Measurements from ENCODE around the gene HPGD.

The HPGD gene

DNA sequence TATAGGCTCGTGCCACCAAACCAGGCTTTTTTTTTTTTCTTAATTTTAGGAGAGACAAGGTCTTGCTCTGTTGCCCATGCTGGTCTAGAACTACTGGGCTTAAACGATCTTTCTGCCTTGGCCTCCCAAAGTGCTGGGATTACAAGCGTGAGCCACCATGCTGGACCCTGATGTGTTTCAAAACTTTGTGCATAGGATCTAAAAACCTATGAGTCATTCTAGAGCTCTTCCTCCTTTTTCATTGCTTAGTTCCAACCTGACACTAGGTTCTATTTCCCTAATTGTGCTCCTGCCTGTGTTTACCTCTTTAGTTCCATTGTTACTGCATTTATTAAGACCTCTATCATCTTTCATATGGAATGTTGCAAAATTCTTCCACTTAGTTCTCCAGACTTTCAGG is 57.3 kb downstream of the HPGD start:
- DNase-seq: no peak

DNA sequence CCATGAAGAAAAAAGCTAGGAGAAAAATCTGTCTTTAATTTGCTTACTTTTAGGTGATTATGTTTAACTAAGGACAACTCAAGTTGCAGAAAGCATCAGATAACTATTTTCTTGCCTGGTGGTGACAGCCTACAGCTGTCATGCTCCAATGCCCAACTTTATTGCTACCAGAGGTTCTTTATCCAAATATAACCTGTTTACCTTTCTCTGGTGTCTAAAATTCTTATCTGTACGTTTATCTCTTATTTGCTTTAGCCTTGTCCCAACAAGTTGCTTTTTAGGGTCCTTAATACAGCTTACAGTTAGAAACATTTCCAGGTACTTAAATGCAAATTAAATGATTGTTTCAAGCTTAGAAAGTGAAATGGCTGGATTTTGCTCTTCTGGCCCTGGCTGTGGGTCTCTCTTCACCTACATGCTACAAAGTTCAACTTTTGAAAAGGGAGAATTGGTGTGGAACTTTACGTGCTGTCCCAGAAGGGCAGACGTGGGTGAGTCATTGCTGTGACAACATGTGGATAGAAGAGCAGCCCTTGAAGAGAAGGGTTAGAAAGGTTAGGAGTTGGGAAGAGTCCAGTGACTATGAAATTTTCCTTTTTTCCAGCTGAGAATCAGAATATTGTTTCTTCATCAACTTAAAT is 60.7 kb downstream of the HPGD start:
- DNase-seq: peak; percentile 64

DNA sequence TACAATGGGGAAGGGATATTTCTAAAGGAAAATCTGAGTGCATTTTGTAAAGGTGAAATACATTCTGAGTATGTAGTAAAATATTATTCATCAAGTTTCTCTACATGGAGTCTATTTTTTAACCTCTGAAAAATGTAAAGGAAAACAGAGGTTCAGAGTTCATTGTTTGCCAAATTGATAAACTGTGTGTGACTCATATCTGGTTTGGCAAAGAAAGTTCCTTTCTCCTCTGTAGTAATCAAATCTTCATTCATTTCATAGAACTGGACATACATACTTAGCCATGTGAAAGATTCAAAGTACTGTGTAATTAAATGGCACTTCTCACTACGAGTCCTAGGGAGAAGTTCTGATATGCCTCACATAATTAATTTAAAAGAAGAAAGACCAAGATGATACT is 61.6 kb downstream of the HPGD start:
- DNase-seq: peak; percentile 12

DNA sequence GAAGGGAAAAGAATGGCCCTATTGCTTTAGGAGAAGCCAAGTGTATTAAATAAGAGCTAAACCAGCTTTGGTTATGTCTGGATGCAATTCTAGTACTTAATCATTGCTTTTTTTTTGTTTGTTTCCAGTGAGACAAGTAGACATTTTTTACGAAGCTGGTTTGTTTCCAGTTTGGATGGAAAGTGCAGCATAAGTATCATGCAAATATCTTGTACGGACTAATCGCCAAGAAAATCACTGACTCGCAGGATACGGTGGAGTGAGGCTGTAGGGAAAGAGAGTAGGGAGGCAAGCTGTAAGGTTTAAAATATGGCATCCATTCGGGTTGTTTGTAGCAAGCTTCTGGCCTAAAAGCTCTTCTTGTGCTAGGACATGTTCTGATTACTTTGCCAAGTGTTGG is 64.8 kb downstream of the HPGD start:
- DNase-seq: no peak

DNA sequence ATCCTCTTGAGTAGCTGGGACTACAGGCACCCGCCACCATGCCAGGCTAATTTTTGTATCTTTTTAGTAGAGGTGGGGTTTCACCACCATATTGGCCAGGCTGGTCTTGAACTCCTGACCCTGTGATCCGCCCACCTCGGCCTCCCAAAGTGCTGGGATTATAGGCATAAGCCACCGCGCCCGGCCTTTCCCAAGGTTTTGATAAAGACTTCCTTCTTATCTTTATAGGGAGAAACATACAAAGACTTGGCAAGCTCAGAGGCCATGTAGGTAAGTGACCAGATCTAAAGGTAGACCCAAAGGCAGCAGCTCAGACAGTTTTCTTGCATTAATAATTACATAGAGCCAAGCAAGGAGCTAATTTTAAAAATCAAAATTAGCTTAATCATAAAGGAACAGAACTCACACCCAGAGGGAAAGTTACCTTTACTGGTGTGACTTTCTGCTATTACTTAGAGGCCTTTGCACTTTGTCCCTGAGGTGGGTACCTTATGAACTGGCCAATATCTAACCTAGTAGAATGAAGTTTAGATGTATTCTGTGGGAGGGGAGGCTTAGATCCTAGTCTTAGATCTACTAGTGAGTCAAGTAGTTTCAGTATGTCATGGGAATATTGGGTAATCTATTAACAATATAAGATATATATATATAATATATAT is 67.3 kb downstream of the HPGD start:
- DNase-seq: no peak

DNA sequence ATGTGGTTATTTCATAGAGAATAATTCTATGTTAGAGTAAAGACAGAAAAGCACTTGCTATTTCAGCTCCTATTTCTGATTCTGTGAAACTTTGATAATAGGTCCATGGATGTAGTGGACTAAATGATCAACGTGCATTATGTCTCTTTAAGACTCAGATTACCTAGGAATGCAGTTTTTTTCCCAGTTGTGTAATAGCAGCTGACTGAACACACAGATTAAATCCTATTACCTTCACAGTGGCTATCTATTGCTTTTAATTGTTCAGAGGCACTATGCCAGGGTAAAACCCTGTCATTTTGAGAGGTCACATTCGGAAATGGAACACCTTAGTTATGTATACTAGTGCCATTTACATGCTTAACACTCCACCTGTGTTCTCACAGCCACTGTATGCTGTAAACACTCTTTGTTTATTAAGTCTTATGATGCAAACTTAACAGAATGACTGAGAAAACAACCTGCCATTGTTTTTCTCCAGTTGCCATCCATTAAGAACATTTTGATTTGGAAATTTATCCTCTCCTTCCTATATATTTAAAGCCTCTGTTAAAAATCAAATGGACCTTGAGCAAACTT is 70.5 kb downstream of the HPGD start:
- DNase-seq: no peak

DNA sequence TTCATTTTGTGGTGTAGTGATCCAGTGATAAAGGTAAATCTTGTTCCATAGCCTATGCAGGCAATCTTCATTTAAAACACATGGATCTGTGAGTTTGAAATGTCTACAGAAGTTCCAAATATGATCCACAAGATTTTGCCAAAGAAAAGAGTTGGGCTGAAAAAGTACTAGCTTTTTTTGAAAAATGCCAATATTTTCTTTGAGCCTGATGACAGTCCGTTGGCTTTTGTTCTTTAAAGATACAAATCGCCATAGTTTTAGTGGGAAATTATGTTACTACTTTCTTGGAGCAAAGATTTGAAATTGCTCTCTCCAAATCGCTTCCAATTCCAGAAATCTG is 71.5 kb downstream of the HPGD start:
- DNase-seq: no peak

DNA sequence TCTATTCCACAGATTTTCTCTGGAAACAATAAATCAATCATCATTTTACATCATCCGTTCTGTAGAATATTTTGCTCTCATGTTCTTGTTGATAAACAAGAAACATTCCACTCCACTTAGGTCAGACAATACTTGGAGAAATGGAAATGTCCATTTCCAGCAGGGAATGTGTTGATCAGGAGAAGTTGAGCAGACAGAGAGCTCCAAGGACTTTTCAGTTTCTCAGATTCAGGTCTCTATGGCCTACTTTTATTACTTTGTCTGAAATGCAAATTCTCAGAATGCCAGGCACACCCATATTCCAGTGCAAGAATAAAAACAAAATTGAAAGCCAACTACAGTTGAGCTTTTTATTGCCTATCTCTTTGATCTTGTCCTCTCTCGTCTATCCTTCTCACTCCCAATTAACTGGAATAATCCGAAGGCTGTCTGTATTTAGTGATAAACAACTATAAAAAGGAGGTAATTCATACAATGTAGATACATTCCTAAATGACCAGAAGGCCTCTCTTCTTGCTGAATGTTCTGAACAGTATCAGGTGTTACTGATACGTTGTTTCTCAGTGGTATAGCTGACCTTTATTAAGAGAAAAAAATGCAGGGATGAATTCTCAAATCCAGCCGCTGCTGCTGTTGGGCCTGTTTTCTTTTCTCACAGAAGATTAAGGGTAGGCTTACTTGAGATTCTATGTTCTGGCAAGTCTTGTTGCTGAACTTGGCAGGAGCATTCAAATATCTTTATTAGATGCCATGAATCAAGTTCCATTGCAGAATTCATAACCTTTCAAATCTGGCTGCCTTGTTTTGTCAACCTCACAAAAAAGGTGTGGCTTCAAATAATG is 72.1 kb downstream of the HPGD start:
- DNase-seq: no peak

DNA sequence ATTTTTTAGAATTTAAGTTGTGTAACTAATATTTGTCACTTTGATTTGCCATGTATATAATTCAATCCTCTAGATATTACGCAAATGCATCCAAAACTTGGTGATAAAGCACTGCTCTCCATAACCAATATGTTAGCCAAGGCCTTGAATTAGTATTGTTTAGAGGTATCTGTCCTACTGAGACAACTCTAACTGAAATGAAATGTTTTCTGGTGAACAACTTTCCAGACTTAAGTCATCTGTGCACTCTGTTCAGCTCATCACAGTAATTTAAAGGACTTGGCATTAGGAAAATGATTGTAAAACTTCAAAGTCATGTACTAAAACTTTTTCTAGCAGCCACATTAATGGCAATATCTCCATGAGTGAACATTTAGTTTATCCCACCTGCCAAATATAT is 73.1 kb downstream of the HPGD start:
- no peak for DNase-seq

DNA sequence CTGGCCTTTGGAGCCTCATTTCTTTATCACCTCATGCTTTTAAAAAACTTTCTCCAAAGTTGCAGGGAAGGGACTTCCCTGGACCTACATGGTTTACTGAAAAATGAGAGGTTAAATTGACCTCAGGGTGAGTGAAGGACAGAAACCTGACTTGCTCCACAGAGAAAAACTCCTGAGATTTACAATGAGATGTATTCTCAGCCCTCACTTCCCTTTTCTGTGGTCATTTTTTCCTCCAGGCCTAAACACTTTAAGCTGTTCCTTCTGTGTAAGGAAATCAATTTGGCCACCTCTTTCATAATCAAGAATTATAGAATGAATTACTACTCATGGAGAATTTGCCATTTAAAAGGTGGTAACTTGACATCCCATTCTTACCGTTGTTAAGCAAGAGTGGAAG is 77.9 kb downstream of the HPGD start:
- no peak for DNase-seq

All from NCI-H1105 treated with DMSO at 0.1 percent for 48 hours (cell line).